ENCODE data around the gene SLC25A47.

- TF ChIP-seq CTCF (IDR thresholded peaks at IDR 0.05): no peak
- TF ChIP-seq ZFX (IDR thresholded peaks at IDR 0.05; ENCODE audit: borderline replicate concordance): no peak
These were observed 16.8 kb upstream of the SLC25A47 start, which contains the start of gene SLC25A29 for GRCh38 chr14:100306101-100306997.
